K562 (cell line): ENCODE measurements around the gene MRPL42. TPM values are rescaled to one million over a fixed set of nuclear protein-coding genes. Genes with fewer than 3 reads are reported as not detected.

Experiments used
- NRF1 ChIP-seq, 2 experiments: fragments of 450-650 bp; IDR thresholded peaks in 1 of 2; conservative IDR thresholded peaks in 1 of 2; 2 replicates each; pipeline ENCODE4 v1.6.1; 2014; ENCODE audit warnings: mild to moderate bottlenecking in 2 of 2
- PHF21A ChIP-seq: fragments of 450-650 bp; IDR thresholded peaks from 2 replicates; pipeline ENCODE4 v1.6.1; 2017; ENCODE audit warnings: low read depth, borderline replicate concordance
- PRDM10 ChIP-seq: fragments of 450-650 bp; IDR thresholded peaks from 2 replicates; pipeline ENCODE4 v1.6.1; 2018; ENCODE audit not compliant: partially characterized antibody
- ZNF23 ChIP-seq: fragments of 250-450 bp; sonication (Bioruptor Pico); IDR thresholded peaks from 2 replicates; pipeline ENCODE4 v1.4.0; 2020; ENCODE audit warnings: mild to moderate bottlenecking
- polyA plus RNA-seq, 8 experiments: library from polyadenylated mRNA; depleted of rRNA in 4 of 8; stranded (reverse) in 5 of 8; unstranded in 3 of 8; fragments of >200 nt; fragmentation: Nextera tagmentation in 2 of 8; fragmentation: Illumina TruSeq in 1 of 8; extraction: Ambion mirVana in 2 of 8; extraction: Trizol in 1 of 8; gene quantifications; 2 replicates each; pipeline versions ENCODE4 v1.2.1 to v1.2.3, GENCODE V29; 2011 to 2014; ENCODE audit warnings: inconsistent platforms in 1 of 8, missing spikeins in 1 of 8
- total RNA-seq, 7 experiments: library from RNA; depleted of rRNA in 6 of 7; stranded (reverse); fragments of >200 nt in 6 of 7; fragmentation: Illumina TruSeq in 2 of 7; extraction: Trizol in 2 of 7; gene quantifications; 2 replicates each; pipeline versions ENCODE4 v1.2.1 to v1.2.3, GENCODE V29; 2011 to 2021; ENCODE audit warnings: low replicate concordance in 1 of 7
- TF ChIP-seq, protein P1 (sequence below): fragments of 450-650 bp; formaldehyde crosslinking; IDR thresholded peaks from 2 replicates; pipeline ENCODE4 v1.4.0; 2020; ENCODE audit warnings: mild to moderate bottlenecking
- TF ChIP-seq, protein P2 (sequence below): fragments of 450-650 bp; IDR thresholded peaks from 2 replicates; pipeline ENCODE4 v1.7.1; 2018; ENCODE audit warnings: mild to moderate bottlenecking, low read depth; ENCODE audit not compliant: partially characterized antibody
- TF ChIP-seq, protein P3 (sequence below): fragments of 450-650 bp; IDR thresholded peaks from 2 replicates; pipeline ENCODE4 v1.6.1; 2016; ENCODE audit warnings: mild to moderate bottlenecking, moderate library complexity

The MRPL42 gene
- total and polyA plus RNA-seq, 9 of the 15 experiments (the other 6 are each of a cell fraction or from before 2014, with no cell fraction given): 104 to 806 (median 218) TPM

DNA sequence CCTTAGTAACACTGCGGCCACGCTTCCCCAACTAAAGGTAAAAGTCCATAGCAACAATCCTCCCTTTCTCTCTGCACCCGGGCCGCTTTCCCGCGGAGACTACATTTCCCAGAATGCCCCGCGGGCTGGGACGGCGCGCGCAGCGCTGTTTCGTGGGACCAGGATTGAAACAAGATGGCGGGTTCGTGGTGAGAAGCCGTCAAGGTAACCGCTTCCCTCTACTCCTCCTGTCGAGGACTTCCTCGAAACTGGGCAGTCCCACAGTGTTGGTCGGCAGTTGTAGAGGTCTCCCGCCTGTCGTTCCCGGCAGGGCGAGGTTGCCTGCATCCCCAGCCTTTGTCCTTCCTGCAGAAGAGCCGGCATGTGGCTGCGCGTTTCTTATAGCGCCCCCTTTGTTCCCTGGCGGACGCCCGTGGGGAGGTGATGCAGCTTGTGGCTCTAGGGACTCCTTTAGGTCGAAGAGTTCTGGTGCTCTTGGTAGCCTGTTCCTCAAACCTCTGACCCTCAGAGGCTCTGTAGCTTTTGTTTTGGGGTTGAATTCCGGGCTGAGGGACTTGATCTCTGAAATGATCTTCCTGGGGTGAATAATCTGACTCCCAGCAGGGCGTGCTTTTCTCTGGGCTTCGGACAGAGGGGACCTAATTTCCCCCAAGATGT lies at the start of gene MRPL42 (continued):
- TF ChIP-seq ZNF23 (CRISPR knock-in tag): no peak
- TF ChIP-seq, protein P1, sequence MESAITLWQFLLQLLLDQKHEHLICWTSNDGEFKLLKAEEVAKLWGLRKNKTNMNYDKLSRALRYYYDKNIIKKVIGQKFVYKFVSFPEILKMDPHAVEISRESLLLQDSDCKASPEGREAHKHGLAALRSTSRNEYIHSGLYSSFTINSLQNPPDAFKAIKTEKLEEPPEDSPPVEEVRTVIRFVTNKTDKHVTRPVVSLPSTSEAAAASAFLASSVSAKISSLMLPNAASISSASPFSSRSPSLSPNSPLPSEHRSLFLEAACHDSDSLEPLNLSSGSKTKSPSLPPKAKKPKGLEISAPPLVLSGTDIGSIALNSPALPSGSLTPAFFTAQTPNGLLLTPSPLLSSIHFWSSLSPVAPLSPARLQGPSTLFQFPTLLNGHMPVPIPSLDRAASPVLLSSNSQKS (CRISPR knock-in tag): no peak
- TF ChIP-seq NRF1 (conservative IDR thresholded peaks at IDR 0.05 in 1 of 2, IDR thresholded peaks at IDR 0.05 in 1 of 2): peak; percentile 89 to 92
- TF ChIP-seq, protein P2, sequence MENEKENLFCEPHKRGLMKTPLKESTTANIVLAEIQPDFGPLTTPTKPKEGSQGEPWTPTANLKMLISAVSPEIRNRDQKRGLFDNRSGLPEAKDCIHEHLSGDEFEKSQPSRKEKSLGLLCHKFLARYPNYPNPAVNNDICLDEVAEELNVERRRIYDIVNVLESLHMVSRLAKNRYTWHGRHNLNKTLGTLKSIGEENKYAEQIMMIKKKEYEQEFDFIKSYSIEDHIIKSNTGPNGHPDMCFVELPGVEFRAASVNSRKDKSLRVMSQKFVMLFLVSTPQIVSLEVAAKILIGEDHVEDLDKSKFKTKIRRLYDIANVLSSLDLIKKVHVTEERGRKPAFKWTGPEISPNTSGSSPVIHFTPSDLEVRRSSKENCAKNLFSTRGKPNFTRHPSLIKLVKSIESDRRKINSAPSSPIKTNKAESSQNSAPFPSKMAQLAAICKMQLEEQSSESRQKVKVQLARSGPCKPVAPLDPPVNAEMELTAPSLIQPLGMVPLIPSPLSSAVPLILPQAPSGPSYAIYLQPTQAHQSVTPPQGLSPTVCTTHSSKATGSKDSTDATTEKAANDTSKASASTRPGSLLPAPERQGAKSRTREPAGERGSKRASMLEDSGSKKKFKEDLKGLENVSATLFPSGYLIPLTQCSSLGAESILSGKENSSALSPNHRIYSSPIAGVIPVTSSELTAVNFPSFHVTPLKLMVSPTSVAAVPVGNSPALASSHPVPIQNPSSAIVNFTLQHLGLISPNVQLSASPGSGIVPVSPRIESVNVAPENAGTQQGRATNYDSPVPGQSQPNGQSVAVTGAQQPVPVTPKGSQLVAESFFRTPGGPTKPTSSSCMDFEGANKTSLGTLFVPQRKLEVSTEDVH: peak; percentile 38
- TF ChIP-seq, protein P3, sequence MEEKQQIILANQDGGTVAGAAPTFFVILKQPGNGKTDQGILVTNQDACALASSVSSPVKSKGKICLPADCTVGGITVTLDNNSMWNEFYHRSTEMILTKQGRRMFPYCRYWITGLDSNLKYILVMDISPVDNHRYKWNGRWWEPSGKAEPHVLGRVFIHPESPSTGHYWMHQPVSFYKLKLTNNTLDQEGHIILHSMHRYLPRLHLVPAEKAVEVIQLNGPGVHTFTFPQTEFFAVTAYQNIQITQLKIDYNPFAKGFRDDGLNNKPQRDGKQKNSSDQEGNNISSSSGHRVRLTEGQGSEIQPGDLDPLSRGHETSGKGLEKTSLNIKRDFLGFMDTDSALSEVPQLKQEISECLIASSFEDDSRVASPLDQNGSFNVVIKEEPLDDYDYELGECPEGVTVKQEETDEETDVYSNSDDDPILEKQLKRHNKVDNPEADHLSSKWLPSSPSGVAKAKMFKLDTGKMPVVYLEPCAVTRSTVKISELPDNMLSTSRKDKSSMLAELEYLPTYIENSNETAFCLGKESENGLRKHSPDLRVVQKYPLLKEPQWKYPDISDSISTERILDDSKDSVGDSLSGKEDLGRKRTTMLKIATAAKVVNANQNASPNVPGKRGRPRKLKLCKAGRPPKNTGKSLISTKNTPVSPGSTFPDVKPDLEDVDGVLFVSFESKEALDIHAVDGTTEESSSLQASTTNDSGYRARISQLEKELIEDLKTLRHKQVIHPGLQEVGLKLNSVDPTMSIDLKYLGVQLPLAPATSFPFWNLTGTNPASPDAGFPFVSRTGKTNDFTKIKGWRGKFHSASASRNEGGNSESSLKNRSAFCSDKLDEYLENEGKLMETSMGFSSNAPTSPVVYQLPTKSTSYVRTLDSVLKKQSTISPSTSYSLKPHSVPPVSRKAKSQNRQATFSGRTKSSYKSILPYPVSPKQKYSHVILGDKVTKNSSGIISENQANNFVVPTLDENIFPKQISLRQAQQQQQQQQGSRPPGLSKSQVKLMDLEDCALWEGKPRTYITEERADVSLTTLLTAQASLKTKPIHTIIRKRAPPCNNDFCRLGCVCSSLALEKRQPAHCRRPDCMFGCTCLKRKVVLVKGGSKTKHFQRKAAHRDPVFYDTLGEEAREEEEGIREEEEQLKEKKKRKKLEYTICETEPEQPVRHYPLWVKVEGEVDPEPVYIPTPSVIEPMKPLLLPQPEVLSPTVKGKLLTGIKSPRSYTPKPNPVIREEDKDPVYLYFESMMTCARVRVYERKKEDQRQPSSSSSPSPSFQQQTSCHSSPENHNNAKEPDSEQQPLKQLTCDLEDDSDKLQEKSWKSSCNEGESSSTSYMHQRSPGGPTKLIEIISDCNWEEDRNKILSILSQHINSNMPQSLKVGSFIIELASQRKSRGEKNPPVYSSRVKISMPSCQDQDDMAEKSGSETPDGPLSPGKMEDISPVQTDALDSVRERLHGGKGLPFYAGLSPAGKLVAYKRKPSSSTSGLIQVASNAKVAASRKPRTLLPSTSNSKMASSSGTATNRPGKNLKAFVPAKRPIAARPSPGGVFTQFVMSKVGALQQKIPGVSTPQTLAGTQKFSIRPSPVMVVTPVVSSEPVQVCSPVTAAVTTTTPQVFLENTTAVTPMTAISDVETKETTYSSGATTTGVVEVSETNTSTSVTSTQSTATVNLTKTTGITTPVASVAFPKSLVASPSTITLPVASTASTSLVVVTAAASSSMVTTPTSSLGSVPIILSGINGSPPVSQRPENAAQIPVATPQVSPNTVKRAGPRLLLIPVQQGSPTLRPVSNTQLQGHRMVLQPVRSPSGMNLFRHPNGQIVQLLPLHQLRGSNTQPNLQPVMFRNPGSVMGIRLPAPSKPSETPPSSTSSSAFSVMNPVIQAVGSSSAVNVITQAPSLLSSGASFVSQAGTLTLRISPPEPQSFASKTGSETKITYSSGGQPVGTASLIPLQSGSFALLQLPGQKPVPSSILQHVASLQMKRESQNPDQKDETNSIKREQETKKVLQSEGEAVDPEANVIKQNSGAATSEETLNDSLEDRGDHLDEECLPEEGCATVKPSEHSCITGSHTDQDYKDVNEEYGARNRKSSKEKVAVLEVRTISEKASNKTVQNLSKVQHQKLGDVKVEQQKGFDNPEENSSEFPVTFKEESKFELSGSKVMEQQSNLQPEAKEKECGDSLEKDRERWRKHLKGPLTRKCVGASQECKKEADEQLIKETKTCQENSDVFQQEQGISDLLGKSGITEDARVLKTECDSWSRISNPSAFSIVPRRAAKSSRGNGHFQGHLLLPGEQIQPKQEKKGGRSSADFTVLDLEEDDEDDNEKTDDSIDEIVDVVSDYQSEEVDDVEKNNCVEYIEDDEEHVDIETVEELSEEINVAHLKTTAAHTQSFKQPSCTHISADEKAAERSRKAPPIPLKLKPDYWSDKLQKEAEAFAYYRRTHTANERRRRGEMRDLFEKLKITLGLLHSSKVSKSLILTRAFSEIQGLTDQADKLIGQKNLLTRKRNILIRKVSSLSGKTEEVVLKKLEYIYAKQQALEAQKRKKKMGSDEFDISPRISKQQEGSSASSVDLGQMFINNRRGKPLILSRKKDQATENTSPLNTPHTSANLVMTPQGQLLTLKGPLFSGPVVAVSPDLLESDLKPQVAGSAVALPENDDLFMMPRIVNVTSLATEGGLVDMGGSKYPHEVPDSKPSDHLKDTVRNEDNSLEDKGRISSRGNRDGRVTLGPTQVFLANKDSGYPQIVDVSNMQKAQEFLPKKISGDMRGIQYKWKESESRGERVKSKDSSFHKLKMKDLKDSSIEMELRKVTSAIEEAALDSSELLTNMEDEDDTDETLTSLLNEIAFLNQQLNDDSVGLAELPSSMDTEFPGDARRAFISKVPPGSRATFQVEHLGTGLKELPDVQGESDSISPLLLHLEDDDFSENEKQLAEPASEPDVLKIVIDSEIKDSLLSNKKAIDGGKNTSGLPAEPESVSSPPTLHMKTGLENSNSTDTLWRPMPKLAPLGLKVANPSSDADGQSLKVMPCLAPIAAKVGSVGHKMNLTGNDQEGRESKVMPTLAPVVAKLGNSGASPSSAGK: peak; percentile 95
- TF ChIP-seq PRDM10: no peak
- TF ChIP-seq PHF21A: no peak
